ENCODE results near the gene TNFRSF13B.
"Not testable (repeated sequence)": the region's sequence is repeated elsewhere in the genome, so short reads cannot be mapped to it uniquely, and the experiment has no call there.

TNFRSF13B gene

GRCh38 chr17:16924696-16925440, 47.0 kb downstream of the TNFRSF13B start:
- DNase-seq = no peak

- no peak for DNase-seq
Observed at GRCh38 chr17:16923904-16924695, 47.8 kb downstream of the TNFRSF13B start.

- peak; percentile 21 for DNase-seq
Observed at GRCh38 chr17:16923097-16923903, 48.6 kb downstream of the TNFRSF13B start.

- DNase-seq = peak; percentile 61
Observed at GRCh38 chr17:16922386-16923096, 49.4 kb downstream of the TNFRSF13B start.

- DNase-seq = not testable (repeated sequence)
Observed at GRCh38 chr17:16921451-16921850, 50.5 kb downstream of the TNFRSF13B start.

- DNase-seq = no peak
Observed at GRCh38 chr17:16920628-16921020, 51.3 kb downstream of the TNFRSF13B start.

- peak; percentile 6 for DNase-seq
Observed at GRCh38 chr17:16919663-16920627, 52.0 kb downstream of the TNFRSF13B start.

- peak; percentile 8 for DNase-seq
Observed at GRCh38 chr17:16918443-16918842, 53.5 kb downstream of the TNFRSF13B start.

GRCh38 chr17:16917671-16918394, 54.1 kb downstream of the TNFRSF13B start:
- DNase-seq = no peak

GRCh38 chr17:16916557-16916920, 55.4 kb downstream of the TNFRSF13B start:
- DNase-seq = no peak

- DNase-seq = peak; percentile 84
Observed at GRCh38 chr17:16915752-16916556, 56.0 kb downstream of the TNFRSF13B start.

- DNase-seq = no peak
Observed at GRCh38 chr17:16913463-16913862, 58.5 kb downstream of the TNFRSF13B start.

GRCh38 chr17:16912021-16912962, 59.6 kb downstream of the TNFRSF13B start:
- DNase-seq = no peak

- DNase-seq = no peak
Observed at GRCh38 chr17:16911141-16911937, 60.6 kb downstream of the TNFRSF13B start.

- no peak for DNase-seq
Observed at GRCh38 chr17:16910341-16910740, 61.6 kb downstream of the TNFRSF13B start.

- DNase-seq = no peak
Observed at GRCh38 chr17:16909472-16910246, 62.3 kb downstream of the TNFRSF13B start.

- no peak for DNase-seq
Observed at GRCh38 chr17:16908273-16908672, 63.6 kb downstream of the TNFRSF13B start.
